Measurements from ENCODE around the gene FAM9B.

Gene FAM9B

DNA sequence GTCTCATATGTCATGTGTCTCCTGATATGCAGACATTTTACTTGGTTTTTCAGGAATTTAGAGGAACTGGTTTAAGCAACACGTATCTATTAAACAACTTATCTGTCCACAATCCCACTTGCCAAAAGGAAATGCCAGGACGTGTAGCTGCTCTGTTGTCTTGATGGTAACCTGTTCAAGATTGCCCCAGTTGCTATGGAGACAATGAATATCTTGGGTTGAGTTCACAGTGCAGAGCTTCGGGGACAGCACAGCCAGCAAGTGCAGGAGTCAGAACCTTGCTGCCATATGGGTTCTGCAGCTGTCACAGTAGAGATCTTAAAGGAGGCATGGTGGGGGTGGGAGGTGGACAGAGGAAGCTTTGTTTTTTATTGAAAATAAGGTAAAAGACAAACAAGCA, 28.7 kb upstream of the FAM9B start:
- no peak for DNase-seq (ENCODE audit: extremely low read depth, low read depth)
- TF ChIP-seq, protein P1, sequence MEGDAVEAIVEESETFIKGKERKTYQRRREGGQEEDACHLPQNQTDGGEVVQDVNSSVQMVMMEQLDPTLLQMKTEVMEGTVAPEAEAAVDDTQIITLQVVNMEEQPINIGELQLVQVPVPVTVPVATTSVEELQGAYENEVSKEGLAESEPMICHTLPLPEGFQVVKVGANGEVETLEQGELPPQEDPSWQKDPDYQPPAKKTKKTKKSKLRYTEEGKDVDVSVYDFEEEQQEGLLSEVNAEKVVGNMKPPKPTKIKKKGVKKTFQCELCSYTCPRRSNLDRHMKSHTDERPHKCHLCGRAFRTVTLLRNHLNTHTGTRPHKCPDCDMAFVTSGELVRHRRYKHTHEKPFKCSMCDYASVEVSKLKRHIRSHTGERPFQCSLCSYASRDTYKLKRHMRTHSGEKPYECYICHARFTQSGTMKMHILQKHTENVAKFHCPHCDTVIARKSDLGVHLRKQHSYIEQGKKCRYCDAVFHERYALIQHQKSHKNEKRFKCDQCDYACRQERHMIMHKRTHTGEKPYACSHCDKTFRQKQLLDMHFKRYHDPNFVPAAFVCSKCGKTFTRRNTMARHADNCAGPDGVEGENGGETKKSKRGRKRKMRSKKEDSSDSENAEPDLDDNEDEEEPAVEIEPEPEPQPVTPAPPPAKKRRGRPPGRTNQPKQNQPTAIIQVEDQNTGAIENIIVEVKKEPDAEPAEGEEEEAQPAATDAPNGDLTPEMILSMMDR (IDR thresholded peaks at IDR 0.05; ENCODE audit: low read depth, low read length) = no peak

DNA sequence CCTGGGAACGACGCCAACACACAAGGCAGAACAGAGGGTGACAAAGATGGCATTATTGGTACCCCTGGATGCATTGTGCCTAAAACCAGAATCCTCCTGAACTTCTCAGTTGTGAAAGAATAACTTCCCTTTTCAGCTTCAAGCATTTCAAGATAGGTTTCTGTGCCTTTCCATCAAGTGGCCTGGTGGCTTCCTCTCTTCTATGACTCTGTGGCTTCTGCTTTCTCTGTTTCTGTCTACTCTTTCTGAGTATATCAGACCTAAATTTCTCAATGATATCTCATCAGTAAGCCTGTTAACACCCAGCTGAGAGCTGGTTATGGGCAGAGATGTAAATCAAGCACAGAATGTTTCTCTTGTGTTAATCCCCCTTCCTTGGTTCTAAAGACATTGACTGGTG, 21.4 kb upstream of the FAM9B start:
- TF ChIP-seq, protein P1 (IDR thresholded peaks at IDR 0.05; ENCODE audit: low read depth, low read length) = no peak
- DNase-seq (ENCODE audit: extremely low read depth, low read depth) = no peak

DNA sequence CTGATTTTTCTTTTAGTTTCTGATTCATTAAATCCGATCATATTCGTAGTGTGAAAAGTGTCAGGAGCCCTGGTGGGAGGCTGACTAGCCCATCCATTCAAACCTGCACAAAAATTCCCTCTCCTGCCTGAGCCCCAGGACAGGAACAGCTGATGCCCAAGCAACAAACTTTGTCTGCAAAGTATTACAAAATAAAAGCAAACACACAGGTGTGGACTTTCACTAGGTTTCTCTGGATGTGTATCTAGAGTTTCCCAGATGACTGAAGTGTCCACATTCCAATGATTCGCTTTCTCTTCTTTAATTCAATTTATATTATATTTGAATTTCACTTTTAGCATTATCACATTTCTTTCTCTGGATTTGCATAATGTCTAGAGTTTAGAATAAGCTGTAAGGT, 18.2 kb upstream of the FAM9B start:
- TF ChIP-seq, protein P1 (IDR thresholded peaks at IDR 0.05; ENCODE audit: low read depth, low read length) = no peak
- no peak for DNase-seq (ENCODE audit: extremely low read depth, low read depth)

DNA sequence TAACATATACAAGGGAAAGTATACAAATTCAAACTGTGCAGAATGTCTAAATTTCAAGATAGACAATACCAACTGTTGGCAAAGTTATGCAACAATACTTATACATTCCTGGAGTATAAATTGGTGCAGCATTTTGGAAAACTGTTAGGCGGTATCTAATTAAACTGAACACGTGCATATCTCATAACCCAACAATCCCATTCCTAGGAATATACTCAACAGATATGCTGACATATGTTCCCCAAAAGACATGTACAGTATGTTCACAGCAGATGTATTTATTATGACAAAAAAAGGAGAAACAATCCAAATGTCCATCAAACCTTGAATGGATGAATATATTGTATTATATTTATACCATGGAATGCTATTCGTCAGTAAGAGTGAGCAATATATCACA, 16.4 kb upstream of the FAM9B start:
- TF ChIP-seq, protein P1 (IDR thresholded peaks at IDR 0.05; ENCODE audit: low read depth, low read length) = no peak
- DNase-seq (ENCODE audit: extremely low read depth, low read depth) = no peak

DNA sequence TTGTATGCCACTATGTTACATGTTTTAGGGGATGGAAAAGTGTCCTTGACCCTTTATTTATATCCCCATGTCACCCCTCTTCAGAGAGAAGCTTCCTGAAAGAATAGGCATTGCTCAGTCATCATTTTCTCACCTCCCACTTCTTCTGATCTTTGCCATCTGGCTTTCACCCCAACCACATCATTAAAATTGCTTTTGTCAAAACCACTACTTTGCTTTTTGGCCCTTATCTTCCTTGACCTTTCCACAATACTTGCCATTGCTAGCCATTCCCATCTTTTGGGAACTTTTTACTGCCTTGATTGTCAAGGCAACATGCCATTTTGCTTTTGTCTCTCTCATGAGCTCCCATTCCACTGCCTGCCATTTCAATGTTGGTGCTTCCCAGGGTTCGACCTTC, 14.9 kb upstream of the FAM9B start:
- no peak for DNase-seq (ENCODE audit: extremely low read depth, low read depth)
- TF ChIP-seq, protein P1 (IDR thresholded peaks at IDR 0.05; ENCODE audit: low read depth, low read length) = no peak

DNA sequence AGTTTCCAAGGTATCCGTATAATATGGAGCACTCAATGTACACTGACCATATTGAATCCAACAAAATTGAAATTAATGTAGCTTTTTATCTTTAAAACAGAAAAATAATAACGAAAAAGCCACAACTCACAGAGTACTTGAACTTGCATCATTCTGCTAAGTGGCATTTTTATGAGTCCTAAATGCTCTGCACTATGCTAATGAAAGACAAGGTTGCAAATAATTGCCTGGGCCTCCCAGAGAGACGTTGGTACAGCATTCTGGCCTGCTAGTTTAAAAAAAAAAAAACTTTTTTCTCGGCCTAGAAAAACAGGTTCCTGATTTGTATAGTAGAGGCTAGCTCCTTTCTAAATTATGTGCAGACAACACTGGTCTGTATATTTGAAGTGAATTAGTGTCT, 4.3 kb upstream of the FAM9B start:
- TF ChIP-seq, protein P1 (IDR thresholded peaks at IDR 0.05; ENCODE audit: low read depth, low read length) = no peak
- DNase-seq (ENCODE audit: extremely low read depth, low read depth) = no peak

DNA sequence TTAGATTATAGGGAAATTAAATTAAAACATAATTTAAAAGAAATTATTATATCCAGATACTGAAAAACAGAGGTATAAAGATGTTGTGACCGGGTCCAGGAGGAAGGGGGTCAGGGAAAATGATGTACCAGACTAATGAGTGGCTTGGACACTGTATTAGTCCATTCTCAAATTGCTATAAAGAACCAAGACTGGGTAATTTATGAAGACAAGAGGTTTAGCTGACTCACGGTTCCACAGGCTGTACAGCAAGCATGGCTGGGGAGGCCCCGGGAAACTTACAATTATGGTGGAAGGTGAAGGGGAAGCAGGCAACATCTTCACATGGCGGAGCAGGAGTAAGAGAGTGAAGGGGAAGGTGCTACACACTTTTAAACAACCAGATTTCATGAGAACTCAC, 3.4 kb upstream of the FAM9B start:
- DNase-seq (ENCODE audit: extremely low read depth, low read depth) = no peak

More for the DNA sequence above, 3.4 kb upstream of the FAM9B start:
- TF ChIP-seq, protein P1 (IDR thresholded peaks at IDR 0.05; ENCODE audit: low read depth, low read length) = no peak

Data from AG09319 (cell line).